OCI-LY3 (cell line): ENCODE measurements around the gene SPINT2.

Experiments used
- EZH2phosphoT487 ChIP-seq: fragments of 200-600 bp; shearing (Covaris generic); IDR thresholded peaks from 2 replicates; pipeline ENCODE4 v1.6.1; 2018; ENCODE audit warnings: antibody characterized with exemption, mixed run types, low read depth
- TF ChIP-seq, protein P1 (sequence below): fragments of 200-600, 300-600 bp; sonication (generic); IDR thresholded peaks from 2 replicates; pipeline ENCODE4 v1.5.1; 2014; ENCODE audit warnings: antibody characterized with exemption, low read length, low read depth

- TF ChIP-seq, protein P1, sequence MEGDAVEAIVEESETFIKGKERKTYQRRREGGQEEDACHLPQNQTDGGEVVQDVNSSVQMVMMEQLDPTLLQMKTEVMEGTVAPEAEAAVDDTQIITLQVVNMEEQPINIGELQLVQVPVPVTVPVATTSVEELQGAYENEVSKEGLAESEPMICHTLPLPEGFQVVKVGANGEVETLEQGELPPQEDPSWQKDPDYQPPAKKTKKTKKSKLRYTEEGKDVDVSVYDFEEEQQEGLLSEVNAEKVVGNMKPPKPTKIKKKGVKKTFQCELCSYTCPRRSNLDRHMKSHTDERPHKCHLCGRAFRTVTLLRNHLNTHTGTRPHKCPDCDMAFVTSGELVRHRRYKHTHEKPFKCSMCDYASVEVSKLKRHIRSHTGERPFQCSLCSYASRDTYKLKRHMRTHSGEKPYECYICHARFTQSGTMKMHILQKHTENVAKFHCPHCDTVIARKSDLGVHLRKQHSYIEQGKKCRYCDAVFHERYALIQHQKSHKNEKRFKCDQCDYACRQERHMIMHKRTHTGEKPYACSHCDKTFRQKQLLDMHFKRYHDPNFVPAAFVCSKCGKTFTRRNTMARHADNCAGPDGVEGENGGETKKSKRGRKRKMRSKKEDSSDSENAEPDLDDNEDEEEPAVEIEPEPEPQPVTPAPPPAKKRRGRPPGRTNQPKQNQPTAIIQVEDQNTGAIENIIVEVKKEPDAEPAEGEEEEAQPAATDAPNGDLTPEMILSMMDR, result no peak
- no peak for TF ChIP-seq EZH2phosphoT487
Measured at GRCh38 chr19:38315657-38316476, 51.5 kb downstream of the SPINT2 start, which contains the start of gene YIF1B.
